GM19025 (cell line): ENCODE results near the gene EIF4A2.

Experiments used
- ATAC-seq: cut with Tn5 transposase; IDR thresholded peaks from one replicate; pipeline ENCODE4 v1.9.1; 2021; ENCODE audit warnings: mild to moderate bottlenecking, low read depth, moderate library complexity; ENCODE audit not compliant: unreplicated experiment

The EIF4A2 gene

DNA sequence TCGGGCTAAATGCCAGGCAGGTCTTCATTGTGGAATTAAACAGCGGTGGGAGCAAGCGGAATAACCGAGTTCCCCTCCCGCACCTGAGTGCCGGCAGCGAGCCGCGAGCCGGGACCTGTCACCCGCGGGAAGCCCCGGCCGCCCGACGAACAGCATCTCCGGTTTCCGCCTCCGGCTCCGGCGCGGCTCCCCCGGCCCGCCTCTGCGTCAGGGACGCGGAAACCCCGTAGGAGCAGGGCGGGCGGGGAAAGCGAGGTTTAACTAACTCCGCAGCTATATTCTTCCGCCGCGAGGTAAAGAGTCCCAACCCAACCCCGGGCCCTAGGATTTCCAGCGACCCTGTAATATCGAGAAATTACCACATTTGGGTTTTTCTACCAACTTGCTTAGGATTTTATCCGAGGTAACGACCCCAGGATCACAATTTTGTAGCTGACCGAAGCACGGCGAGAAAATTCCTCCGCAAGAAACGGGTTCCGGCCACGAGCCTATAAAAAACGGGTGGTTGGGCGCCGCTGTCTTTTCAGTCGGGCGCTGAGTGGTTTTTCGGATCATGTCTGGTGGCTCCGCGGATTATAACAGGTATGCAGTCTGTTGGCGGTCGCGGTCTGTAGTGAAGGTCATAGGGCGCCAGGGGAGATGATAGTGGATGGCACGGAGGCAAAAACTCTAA, at the start of gene EIF4A2:
Gene EIF4A2, plus strand, starts transcription at position 520 of the 673 bp plus-strand sequence. Its CDS starts 34 bp downstream, at position 554.
- ATAC-seq = peak; percentile 54

DNA sequence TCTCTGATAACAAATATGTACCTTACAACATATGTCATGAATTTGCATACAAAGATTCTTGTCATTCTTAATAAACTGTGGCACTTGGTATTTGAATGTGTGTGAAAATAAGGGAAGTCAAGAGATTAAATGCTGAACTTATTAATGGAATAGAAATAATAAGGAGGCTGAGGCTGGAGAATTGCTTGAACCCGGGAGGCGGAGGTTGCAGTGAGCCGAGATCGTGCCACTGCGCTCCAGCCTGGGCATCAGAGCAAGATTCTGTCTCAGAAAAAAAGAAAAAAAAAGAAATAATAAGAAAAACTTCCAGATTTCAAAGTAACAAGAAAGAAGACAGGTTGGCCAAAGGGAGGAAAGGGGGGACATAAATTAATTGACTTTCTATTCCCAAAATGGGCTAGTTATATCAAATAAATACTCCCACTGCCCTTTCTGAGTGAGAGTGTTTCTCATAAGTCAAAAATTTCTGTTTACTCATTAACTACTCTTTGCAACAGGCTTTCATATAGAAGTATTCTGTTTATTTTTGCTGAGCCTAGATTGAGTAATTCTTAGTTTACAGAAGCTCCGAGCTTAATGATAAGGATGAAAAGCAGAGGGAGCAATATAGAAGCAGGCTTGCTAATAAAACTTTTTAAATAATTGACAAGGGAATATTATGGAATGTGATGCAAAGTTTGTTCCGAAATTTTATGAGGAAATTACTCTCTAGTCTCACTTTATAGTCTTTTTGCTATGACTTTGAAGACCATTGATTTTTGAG, 40.6 kb upstream of the EIF4A2 start:
- ATAC-seq = no peak

DNA sequence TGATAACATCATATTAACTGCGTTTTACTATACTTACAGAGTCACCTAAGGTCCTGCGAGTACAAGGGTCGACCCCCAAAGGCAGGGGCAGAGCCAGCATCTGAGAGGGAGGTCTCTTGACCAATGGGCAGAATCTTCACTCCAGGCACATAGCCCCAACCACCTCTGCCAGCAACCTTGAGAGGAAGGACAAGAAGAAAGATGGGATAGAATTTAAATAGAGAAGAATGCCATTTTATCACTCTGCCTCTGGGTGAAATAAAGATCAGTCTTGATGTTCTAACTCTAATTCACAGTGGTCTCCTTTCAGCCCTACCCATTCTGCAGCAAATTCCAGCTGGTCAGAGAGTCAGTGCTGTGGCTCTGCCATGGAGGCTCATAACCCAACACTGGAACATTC, 39.7 kb upstream of the EIF4A2 start:
- no peak for ATAC-seq

DNA sequence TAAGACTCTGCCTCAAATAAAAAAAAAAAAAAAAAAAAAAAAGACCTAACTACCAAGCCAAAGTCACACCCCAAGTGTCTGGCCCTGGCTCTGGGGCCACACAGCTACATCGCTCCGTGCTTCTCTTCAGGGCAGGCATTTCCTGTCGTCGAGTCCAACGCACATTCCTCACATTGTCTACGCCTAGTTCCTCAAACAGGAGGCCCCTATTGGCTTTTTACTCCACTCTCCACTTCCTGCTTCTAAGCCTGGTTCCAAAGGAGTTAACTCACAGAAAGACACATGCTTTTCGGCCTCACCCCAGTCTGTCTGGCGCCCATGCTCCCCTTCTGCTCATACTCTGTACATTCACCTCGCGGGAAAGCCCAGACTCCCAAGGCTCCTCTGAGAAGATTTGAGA, 37.4 kb upstream of the EIF4A2 start:
- ATAC-seq = no peak

DNA sequence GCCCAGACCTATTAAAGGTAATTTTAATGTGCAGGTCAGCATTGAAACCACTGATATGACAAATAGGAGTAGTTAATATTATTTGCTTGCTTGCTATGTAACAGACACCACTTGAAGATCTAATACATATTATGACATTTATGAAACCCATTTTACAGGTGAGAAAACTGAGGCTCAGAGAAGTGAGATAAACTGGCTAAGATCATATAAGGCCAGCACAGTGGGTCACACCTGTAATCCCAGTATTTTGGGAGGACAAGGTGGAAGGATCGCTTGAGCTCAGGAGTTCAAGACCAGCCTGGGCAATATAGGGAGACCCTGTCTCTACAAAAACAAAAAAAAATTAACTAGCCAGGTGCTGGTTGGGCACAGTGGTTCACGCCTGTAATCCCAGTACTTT, 33.1 kb upstream of the EIF4A2 start:
- ATAC-seq = no peak

DNA sequence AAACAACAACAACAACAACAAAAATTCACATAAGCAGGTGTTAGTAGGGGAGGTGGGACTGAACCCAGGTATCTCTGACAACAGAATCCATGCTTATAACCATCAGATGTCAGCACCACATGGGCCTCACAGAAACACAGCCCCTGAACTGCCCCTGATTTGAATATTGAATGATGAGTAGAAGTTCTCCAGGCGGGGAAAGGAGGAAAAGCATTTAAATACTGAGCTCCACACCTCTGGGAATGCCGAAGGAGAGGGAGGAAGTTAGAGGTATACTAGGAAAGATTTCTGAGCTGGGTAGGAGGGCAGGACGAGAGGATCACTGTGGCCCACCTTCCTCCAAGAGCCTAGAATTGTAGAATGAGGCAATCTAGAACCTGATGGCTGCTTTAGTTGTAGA, 31.9 kb upstream of the EIF4A2 start:
- no peak for ATAC-seq

DNA sequence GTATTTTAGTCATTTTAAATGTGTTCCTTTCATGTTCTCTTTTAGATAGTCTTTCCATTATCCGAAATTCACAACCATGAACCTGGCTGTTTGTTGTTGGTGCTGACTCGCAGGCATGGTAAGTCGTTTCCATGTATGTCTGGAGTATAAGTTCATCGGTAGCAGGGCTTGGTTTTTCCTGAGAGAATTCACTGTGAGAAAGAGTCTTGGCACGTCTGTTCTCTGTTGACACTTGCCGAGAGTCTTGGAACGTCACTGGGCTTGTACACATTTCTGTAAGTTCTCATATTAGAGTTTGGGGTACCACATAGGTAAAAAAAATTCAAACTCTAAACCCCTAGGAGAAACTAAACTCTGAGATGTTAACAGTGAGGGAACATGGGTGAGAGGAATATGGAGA, 29.4 kb upstream of the EIF4A2 start:
- no peak for ATAC-seq

DNA sequence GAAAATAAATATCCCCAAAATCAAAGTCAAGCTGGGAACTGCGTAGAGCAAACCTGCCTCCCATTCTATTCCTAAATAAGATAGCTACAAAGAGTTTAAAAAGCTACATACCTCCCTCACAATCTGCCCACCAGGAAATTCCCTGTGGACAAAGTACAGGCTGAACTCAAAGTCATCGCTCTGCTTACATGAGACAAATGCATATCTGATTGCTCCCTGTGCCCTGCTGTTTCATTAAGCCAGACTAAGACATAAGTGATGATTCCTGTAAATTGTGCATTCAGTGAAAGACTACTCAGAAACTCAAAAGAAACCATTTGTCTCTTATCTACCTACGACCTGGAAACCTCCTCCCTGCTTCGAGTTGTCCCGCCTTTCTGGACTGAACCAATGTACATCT, 28.5 kb upstream of the EIF4A2 start:
- ATAC-seq = no peak

DNA sequence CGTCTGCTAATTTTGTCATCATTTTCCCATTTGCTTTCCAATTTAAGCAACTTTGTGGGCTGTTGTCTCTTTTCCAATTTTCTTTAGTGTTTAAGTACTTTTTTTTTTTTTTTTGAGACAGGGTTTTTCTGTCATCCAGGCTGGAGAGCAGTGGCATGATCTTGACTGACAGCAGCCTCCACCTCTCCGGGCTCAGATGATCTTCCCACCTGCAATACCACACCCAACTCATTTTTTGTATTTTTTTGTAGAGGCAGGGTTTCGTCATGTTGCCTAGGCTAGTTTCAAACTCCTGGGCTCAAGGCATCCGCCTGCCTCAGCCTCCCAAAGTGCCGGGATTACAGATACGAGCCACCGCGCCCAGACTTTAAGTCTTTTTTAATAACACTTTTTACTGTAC, 26.2 kb upstream of the EIF4A2 start:
- no peak for ATAC-seq

DNA sequence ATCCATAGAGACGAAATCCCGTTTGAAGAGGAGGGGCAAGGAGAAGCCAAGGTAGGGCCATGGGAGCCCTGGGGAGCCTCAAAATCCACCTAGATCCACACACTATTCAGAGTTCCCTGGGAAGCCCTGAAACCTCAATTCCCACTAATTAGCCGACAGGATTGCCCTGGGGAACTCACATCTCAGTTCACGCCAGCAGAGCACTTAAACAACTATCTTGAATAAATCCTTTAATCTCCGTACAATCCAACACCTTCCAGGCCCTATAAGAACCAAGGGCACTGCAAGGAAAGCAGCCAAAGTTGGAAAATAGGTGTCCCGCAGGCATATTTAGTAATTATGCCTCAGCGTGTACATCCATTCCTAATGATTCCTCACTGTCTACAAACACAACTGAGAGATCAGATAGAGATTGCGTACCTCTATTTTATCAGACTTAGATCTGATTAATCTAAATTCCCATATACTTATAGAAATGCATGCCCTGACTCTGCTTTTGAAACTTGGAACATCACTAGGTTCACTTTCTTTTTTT, 25.6 kb upstream of the EIF4A2 start:
- no peak for ATAC-seq

DNA sequence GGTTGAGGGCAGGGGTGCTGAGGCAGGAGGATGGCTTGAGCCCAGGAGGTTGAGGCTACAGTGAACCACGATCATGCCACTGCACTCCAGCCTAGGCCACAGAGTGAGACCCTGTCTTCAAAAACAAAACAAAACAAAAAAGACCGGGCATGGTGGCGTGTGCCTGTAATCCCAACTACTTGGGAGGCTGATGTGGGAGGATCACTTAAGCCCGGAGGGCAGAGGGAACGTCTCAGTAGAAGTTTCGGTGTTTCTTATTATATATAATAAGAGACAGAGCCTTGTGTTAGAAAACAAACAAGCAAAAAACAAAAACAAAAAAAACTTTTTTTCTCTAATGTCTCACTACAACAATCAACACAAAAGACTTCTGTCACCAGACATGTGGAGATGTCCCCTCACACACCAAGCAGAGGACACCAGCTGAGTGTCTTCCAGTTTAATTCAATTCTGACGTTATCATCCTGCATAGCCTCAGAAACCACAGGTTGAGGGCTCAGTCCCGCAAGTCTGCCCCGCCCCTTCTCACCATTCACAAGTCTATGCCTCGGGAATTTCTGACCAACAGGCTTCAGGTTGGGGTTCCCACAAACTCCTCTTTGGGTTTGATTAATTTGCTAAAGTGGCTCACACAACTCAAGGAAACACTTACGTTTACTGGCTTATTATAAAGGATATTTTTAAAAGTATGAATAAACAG, 24.0 kb upstream of the EIF4A2 start:
- no peak for ATAC-seq

DNA sequence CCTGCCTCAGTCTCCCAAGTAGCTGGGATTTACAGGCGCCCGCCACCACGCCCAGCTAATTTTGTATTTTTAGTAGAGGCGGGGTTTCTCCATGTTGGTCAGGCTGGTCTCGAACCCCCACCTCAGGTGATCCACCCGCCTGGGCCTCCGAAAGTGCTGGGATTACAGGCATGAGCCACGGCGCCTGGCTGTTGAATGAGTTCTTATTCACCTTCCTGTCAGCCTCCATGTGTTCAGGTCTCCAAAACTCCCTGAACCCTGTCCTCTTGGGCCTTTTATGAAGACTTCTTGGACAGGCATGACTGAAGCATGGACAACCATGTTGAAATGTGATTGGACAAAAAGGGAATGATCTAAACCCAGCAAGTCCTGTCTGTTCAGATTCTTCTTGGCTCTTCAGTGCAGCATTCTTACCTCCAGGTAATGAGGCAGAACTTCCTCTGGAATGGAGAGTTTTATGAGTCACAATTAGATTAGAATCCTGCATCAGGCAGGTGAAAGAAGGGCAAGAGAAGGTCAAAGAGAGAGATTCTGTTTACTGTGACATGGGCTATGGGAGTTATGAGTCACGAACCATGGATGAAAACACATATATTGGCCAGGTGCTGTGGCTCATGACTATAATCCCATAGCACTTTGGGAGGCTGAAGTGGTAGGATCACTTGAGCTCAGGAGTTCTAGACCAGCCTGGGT, 23.1 kb upstream of the EIF4A2 start:
- no peak for ATAC-seq

DNA sequence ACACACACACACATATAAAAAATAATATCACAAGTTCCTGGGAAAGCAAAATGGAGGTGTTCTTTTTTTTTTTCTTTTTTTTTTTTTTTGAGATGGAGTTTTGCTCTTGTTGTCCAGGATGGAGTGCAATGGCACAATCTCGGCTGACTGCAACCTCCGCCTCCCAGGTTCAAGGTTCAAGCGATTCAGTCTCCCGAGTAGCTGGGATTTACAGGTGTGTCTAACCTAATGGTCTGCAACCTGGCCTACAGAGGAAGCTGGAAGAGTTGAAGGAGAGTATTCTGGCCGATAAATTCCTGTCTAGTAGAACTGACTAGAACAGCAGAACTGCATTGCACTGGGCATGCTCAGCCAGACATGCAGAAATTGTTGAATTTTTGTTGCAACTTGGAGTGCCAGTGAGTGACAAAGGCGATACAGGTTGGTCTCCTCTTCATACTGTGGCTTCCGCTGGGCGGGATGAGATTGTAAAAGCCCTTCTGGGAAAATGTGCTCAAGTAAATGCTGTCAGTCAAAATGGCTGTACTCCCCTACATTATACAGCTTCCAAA, 22.4 kb upstream of the EIF4A2 start:
- no peak for ATAC-seq

DNA sequence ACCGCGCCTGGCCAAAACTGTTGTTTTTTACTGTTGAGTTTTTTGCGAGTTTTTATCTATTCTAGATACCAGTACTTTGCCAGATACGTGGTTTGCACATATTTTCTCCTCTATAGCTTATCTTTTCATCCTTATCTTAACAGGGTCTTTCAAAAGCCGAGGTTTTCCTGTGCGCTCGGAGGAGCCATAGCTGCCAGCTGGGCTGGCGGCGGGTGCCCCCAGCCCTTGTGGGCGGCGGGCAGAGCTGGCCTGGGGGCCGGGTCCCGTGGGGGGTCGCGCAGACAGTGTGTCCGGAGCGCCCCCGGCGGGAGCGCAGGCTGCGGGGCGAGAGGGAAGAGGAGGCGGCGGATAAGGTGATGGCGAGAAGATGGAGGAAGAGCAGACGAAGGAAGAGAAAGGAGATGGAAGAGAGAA, 11.1 kb upstream of the EIF4A2 start:
- ATAC-seq = peak; percentile 26

DNA sequence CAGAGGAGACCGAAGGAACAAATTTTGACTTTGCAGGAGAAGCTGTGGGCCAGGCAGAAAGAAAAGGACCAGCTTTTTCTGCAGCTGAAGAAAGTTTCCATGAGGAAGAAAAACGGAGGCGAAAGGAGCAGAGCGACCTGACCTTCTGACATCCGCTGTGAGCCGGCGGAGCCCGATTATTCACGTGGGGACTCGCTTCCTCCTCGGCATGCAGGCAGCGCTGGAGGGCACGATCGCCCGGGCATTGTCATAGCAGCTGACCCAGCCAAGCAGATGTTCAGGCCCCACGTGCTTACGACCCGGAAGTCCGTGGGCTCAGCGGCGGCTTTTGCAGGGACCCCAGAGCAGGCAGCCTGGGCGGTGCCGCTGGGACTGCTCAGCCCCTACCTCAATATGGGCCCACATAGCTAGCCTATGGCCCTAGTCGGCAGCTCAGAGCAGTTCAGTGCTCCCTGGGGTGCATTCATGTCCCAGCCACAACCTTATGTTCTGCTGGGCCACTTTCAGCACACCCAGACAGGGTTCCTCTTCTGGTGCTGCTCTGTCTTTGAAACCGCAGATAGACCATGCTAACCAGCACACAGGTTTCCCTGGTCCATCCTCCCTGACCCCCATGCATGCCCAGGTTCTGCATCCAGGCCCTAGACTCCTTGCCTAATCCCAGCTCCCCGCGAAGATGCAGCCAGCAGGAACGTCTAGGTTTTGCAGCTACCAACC, 10.5 kb upstream of the EIF4A2 start:
- peak; percentile 89 for ATAC-seq

DNA sequence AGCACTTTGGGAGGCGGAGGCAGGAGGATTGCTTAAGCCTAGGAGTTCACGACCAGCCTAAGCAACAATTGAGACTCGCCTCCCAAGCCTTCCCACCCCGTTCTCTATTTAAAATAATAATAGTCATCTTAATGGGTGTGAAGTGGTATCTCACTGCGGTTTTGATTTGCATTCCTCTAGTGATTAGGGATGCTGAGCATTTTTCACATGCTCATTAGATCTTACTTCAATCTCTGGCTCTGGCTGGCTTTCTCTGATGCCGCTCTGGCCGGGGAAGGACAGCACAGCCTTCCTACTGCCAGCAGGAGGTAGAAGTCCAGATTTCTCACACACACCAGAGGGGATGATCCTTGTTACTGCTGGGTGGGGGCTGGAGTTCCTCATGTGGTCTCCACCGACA, 7.4 kb upstream of the EIF4A2 start:
- no peak for ATAC-seq

DNA sequence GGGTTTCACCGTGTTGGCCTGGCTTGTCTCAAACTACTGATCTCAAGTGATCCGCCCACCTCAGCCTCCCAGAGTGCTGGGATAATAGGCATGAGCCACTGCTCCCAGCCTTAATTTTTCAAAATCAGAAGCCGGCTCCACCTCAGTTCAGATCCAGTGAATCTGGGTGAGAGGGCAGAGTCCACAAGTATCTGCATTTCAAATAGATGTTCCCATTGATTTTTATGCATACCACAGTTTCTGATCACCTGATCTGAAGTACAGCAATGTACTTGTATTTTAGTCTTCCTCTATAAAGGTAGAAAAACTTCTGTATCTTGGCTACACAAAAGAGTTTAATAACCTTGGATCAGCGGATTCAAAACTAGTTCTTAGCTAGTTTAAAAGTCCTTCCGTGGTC, 4.2 kb upstream of the EIF4A2 start:
- ATAC-seq = no peak

DNA sequence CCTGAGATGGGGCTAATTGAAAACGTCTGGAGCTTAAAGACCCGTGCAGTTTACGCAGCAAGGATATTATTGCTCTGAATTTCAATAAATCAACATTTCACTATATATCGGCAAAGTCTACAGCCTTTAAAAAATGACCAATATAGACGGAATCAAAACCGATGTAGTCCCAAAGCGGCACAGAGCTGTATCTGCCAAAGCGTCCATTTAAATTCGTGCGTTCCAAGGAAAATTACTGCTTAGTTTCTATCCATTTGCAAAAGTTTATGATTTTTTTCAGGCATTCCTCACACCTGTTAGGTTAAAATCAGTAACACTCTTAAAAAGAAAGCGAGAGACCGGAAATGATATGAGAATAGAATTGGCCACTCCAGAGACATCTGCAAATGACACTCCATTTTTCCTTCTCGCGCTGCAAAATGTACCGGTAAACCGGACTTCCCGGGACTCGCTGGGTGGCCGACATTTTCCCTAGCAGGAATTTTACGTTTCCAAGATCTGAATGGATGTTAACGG, 777 bp upstream of the EIF4A2 start:
- ATAC-seq = no peak

DNA sequence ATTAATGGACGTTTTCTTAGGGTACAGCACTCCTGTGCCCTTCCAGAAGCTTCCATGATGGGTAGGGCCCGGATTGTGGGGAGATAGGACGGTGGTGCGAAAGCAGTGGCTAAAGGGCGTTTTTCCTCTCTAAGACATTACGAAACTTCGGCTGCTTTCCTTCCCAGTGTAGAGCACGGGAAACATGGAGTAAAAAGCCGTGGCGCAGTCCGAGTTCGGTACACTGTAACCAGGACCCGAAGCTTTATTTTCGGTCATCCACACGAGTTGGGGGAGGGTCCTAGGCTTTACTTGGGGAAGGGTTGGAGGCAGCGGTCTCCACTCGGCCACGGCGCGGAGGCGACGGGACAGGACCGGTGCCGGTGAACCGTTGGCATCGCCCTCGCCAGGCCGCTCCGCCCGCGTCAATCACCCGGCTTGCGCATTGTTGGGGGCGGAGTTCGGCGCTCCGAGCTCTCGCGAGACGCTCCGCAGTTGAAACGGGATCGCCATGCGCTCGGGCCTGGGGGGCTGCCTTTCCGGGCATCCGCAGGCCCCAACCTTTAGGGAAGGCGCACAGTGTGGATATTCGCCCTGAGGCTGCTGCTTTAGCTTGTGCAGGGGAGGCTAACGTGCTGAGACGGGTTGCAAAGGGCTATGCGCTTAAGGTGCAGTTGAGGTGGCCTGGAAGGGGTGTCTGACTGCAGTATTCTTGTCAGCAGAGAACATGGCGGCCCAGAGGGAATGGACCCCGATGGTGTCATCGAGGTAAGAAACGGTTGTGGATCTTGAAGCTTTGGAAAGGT, 546 bp downstream of the EIF4A2 start:
- peak; percentile 56 for ATAC-seq
